Endothelial cell (in vitro differentiated cells): ENCODE data around the gene SUPT16H. TPM values are rescaled to one million over a fixed set of nuclear protein-coding genes. Genes with fewer than 3 reads are reported as not detected.
"Not testable (repeated sequence)": the region's sequence is repeated elsewhere in the genome, so short reads cannot be mapped to it uniquely, and the experiment has no call there.

Source experiments
- DNase-seq: peaks from one replicate; pipeline ENCODE4 v3.0.0; 2021; ENCODE audit warnings: low spot score
- H3K27ac Mint-ChIP-seq: one replicate; pipeline ENCODE4 v1.8.0; 2021; ENCODE audit warnings: mixed read lengths, inconsistent platforms; ENCODE audit not compliant: unreplicated experiment
- H3K27me3 Mint-ChIP-seq: one replicate; pipeline ENCODE4 v1.8.0; 2021; ENCODE audit warnings: mild to moderate bottlenecking, moderate library complexity, mixed read lengths, inconsistent platforms; ENCODE audit not compliant: unreplicated experiment
- H3K36me3 Mint-ChIP-seq: one replicate; pipeline ENCODE4 v1.8.0; 2021; ENCODE audit warnings: mild to moderate bottlenecking, low read depth, mixed read lengths, inconsistent platforms; ENCODE audit not compliant: unreplicated experiment
- H3K4me1 Mint-ChIP-seq: one replicate; pipeline ENCODE4 v1.8.0; 2021; ENCODE audit warnings: mild to moderate bottlenecking, mixed read lengths, inconsistent platforms; ENCODE audit not compliant: unreplicated experiment
- H3K4me3 Mint-ChIP-seq: one replicate; pipeline ENCODE4 v1.8.0; 2021; ENCODE audit warnings: mild to moderate bottlenecking, mixed read lengths, inconsistent platforms; ENCODE audit not compliant: unreplicated experiment
- H3K9me3 Mint-ChIP-seq: one replicate; pipeline ENCODE4 v1.8.0; 2021; ENCODE audit warnings: mixed read lengths, inconsistent platforms; ENCODE audit not compliant: unreplicated experiment
- CTCF ChIP-seq: fragments of 200-600 bp; sonication (generic); IDR thresholded peaks from one replicate; pipeline ENCODE4 v1.5.0; 2021; ENCODE audit warnings: antibody characterized with exemption; ENCODE audit not compliant: unreplicated experiment
- total RNA-seq: library from RNA; stranded (reverse); fragmentation: NEBNext Ultra II Directional; extraction: Animal tissue kit (Norgen Biotek cat#: 25700); gene quantifications from one replicate; pipeline ENCODE4 v1.2.1, GENCODE V29; 2021; ENCODE audit not compliant: unreplicated experiment

SUPT16H gene
- total RNA-seq, 1 donor from 2014 or later = 84.6 TPM

GRCh38 chr14:21382886-21383847 lies 652 bp downstream of the SUPT16H start:
- DNase-seq = peak; percentile 42
- peaks cover 25% of the 10 kb centered on the region for H3K4me1 Mint-ChIP-seq
- peaks cover 4% of the 10 kb centered on the region for H3K27me3 Mint-ChIP-seq
- peak overlapping the region; percentile 99 for H3K4me3 Mint-ChIP-seq
- H3K9me3 Mint-ChIP-seq = no peaks in the 10 kb centered on the region
- peak overlapping the region; percentile 100 for H3K27ac Mint-ChIP-seq
- TF ChIP-seq CTCF = no peak
- H3K36me3 Mint-ChIP-seq = peaks cover 14% of the 10 kb centered on the region

GRCh38 chr14:21382095-21382494 lies 1.7 kb downstream of the SUPT16H start:
- H3K4me1 Mint-ChIP-seq = peaks cover 25% of the 10 kb centered on the region
- DNase-seq = no peak
- H3K4me3 Mint-ChIP-seq = peak overlapping the region; percentile 99
- peaks cover 4% of the 10 kb centered on the region for H3K27me3 Mint-ChIP-seq
- TF ChIP-seq CTCF = no peak
- H3K9me3 Mint-ChIP-seq = no peaks in the 10 kb centered on the region
- peak overlapping the region; percentile 25 for H3K27ac Mint-ChIP-seq
- peaks cover 11% of the 10 kb centered on the region for H3K36me3 Mint-ChIP-seq

- no peak for DNase-seq
- no peaks in the 10 kb centered on the region for H3K36me3 Mint-ChIP-seq
- no peak overlapping the region for H3K4me3 Mint-ChIP-seq
- no peak overlapping the region for H3K27ac Mint-ChIP-seq
- H3K9me3 Mint-ChIP-seq = no peaks in the 10 kb centered on the region
- H3K27me3 Mint-ChIP-seq = peaks cover 4% of the 10 kb centered on the region
- TF ChIP-seq CTCF = no peak
- peaks cover 13% of the 10 kb centered on the region for H3K4me1 Mint-ChIP-seq
These were observed 4.5 kb downstream of the SUPT16H start for GRCh38 chr14:21379338-21379737.

GRCh38 chr14:21373980-21374379 lies 9.8 kb downstream of the SUPT16H start:
- no peak overlapping the region for H3K27ac Mint-ChIP-seq
- no peaks in the 10 kb centered on the region for H3K9me3 Mint-ChIP-seq
- no peaks in the 10 kb centered on the region for H3K4me1 Mint-ChIP-seq
- H3K36me3 Mint-ChIP-seq = peaks cover 23% of the 10 kb centered on the region
- no peak for DNase-seq
- no peaks in the 10 kb centered on the region for H3K27me3 Mint-ChIP-seq
- no peak for TF ChIP-seq CTCF
- no peak overlapping the region for H3K4me3 Mint-ChIP-seq

- H3K27ac Mint-ChIP-seq, H3K4me1 Mint-ChIP-seq, H3K4me3 Mint-ChIP-seq, H3K9me3 Mint-ChIP-seq, H3K27me3 Mint-ChIP-seq, DNase-seq: not testable (repeated sequence)
- peaks cover 28% of the 10 kb centered on the region for H3K36me3 Mint-ChIP-seq
These were observed 11.0 kb downstream of the SUPT16H start for GRCh38 chr14:21372814-21373213.
